ENCODE measurements around the gene UBE2F. TPM values are rescaled to one million over a fixed set of nuclear protein-coding genes. Genes with fewer than 3 reads are reported as not detected.

UBE2F gene
- total RNA-seq, 3 donors from 2014 or later: 62.6 to 66.9 (median 64.0) TPM

DNA sequence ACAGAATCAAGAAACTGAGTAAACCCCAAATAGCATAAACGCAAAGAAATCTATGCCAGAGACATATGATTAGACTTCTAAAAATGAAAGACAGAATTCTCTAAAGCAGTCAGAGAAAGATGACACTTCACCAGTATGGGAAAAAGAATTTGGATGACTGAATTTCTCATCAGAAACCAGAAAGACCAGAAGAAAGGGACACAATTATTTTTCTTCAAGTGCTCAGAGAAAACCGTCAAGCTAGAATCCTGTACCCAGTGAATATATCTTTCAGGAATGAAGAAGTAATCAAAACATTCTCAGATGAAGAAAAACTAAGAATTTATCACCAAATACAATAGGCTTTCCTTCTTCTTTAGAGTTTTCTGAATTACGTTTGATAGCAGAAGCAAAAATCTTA, 119.1 kb downstream of the UBE2F start:
- intact Hi-C loops (cut with DNase I; ENCODE audit: low total_unique reads): no loop called here
- TF ChIP-seq POLR2A (IDR thresholded peaks at IDR 0.05) (no peak), CTCF (IDR thresholded peaks at IDR 0.05) (no peak), POLR2AphosphoS5 (IDR thresholded peaks at IDR 0.05) (no peak)
- H3K9me3 ChIP-seq: no peaks in the 10 kb centered on the region
- no peak for DNase-seq (ENCODE audit: low spot score in 2 of 2)
- no peak overlapping the region for H3K4me3 ChIP-seq
- no peaks in the 10 kb centered on the region for H3K4me1 ChIP-seq
- no peak overlapping the region for H3K27ac ChIP-seq
- no peaks in the 10 kb centered on the region for H3K36me3 ChIP-seq
- no peaks in the 10 kb centered on the region for H3K27me3 ChIP-seq

DNA sequence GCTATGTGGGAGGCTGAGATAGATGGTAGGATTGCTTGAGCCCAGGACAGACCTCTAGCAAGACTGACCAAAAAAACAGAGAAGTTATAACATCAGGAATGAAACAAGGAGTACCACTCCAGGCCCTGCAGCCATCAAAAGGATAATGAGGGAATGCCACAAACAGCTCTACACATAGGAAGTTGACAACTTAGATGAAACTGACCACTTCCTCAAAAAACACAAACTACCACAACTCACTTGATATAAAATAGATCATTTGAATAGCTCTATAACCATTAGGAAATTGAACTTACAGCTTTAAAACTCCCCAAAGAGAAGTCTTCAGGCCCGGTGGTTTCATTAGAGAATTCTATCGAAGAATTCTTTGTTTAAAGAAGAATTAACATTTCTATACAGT, 120.4 kb downstream of the UBE2F start:
- intact Hi-C loops (cut with DNase I; ENCODE audit: low total_unique reads): no loop called here
- TF ChIP-seq POLR2AphosphoS5 (IDR thresholded peaks at IDR 0.05): no peak
- TF ChIP-seq POLR2A (IDR thresholded peaks at IDR 0.05): no peak
- TF ChIP-seq CTCF (IDR thresholded peaks at IDR 0.05): no peak
- no peaks in the 10 kb centered on the region for H3K4me1 ChIP-seq
- H3K9me3 ChIP-seq: no peaks in the 10 kb centered on the region
- no peak overlapping the region for H3K27ac ChIP-seq
- H3K36me3 ChIP-seq: no peaks in the 10 kb centered on the region
- no peak overlapping the region for H3K4me3 ChIP-seq
- H3K27me3 ChIP-seq: no peaks in the 10 kb centered on the region
- DNase-seq (ENCODE audit: low spot score in 2 of 2): no peak

DNA sequence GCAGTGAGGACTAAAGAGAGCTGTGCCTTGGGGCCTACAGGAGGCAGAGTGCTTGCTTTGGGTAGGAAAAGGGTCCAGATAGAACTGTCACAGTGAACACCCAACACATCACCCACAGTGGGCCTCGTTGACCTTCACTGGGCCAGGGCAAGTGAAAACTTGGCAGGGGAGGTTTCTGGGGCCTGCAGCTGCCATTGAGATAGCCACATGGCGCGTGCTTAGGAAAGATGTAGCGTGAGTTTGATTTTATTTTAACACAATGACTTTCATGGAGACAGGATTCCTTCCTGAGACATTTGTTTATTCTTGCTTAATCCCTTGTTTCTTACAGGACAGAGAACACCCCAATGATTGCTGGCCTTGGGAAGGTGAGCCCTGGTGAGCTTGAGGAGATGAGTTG, 124.1 kb downstream of the UBE2F start:
- intact Hi-C loops (cut with DNase I; ENCODE audit: low total_unique reads): no loop called here
- no peaks in the 10 kb centered on the region for H3K4me1 ChIP-seq
- peak in 1 of 2 donors; percentile 4 for DNase-seq (ENCODE audit: low spot score in 2 of 2)
- no peaks in the 10 kb centered on the region for H3K9me3 ChIP-seq
- TF ChIP-seq POLR2A (IDR thresholded peaks at IDR 0.05): no peak
- TF ChIP-seq CTCF (IDR thresholded peaks at IDR 0.05): no peak
- TF ChIP-seq POLR2AphosphoS5 (IDR thresholded peaks at IDR 0.05): no peak
- H3K4me3 ChIP-seq: no peak overlapping the region
- H3K36me3 ChIP-seq: no peaks in the 10 kb centered on the region
- no peaks in the 10 kb centered on the region for H3K27me3 ChIP-seq
- H3K27ac ChIP-seq: no peak overlapping the region

DNA sequence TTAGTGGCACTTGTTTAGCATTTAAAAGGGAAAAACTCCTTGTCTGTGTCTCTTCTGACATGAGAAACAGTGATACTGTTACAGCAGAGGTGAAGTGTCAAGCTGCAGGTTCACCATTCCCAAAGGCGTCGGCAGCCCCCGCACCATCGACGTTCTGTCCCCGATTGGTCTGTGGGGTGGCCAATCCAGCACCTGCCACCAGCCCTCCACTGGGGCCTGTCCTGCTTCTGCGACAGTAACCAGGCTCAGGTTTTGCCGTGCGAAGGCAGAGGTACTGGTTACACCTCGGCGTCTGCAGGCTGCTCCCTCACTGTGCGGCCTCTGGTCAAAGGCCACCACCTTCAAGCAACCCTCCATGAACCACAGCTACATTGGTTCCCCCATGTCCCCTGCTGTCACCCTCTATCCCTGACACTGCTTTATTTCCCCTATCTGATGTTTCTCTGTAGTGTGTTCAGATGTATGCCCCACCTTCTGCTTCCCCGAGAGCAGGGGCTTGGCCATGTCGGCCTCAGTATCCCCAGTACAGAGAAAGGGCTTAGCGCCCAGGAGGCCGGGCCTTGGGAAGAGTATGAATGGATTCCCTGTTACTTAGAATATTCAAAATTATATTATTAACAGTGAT, 124.7 kb downstream of the UBE2F start:
- Histone ChIP-seq H3K4me3 (no peak overlapping the region), H3K27me3 (no peaks in the 10 kb centered on the region), H3K9me3 (no peaks in the 10 kb centered on the region), H3K4me1 (no peaks in the 10 kb centered on the region), H3K27ac (no peak overlapping the region), H3K36me3 (no peaks in the 10 kb centered on the region)
- no peak for TF ChIP-seq CTCF (IDR thresholded peaks at IDR 0.05)
- TF ChIP-seq POLR2A (IDR thresholded peaks at IDR 0.05): no peak
- TF ChIP-seq POLR2AphosphoS5 (IDR thresholded peaks at IDR 0.05): no peak
- DNase-seq (ENCODE audit: low spot score in 2 of 2): peak in 1 of 2 donors; percentile 5
- intact Hi-C loops (cut with DNase I; ENCODE audit: low total_unique reads): no loop called here

Other genes with a start within 250 kb of the UBE2F start
- gene RBM44, start 168.2 kb upstream of the UBE2F start, total RNA-seq: 1 to 10 TPM; 1.4 to 2.5 (median 2.0) TPM
- 10 to 100 TPM in 1 of 3 donors, 1 to 10 TPM in 1, not detected in 1; 8.2 to 25.9 TPM for gene RAMP1, start 107.4 kb upstream of the UBE2F start, total RNA-seq
- 10 to 100 TPM; 11.2 to 16.7 (median 12.1) TPM for gene SCLY, start 94.0 kb downstream of the UBE2F start, total RNA-seq
- 1 to 10 TPM in 1 of 3 donors, under 1 TPM in 2; 0.15 to 1.3 (median 0.64) TPM for gene ESPNL, start 133.3 kb downstream of the UBE2F start, total RNA-seq
- under 1 TPM; 0.15 to 0.98 (median 0.32) TPM for gene KLHL30, start 171.7 kb downstream of the UBE2F start, total RNA-seq
- under 1 TPM in 2 of 3 donors, not detected in 1; 0.48 to 0.98 TPM for gene ERFE, start 192.0 kb downstream of the UBE2F start, total RNA-seq
- gene ILKAP, start 236.7 kb downstream of the UBE2F start, total RNA-seq: 10 to 100 TPM; 31.4 to 43.9 (median 38.3) TPM

Measured in breast epithelium (tissue), 4 donors.